Activated CD8-positive, alpha-beta memory T cell treated with anti-CD3 and anti-CD28 coated beads, Interleukin-2, amount 50 U/mL, for 24 hours (primary cell): ENCODE measurements around the gene SPARCL1.
"Not testable (repeated sequence)": the region's sequence is repeated elsewhere in the genome, so short reads cannot be mapped to it uniquely, and the experiment has no call there.

ENCODE experiments used
- DNase-seq: peaks from one replicate; pipeline ENCODE4 v3.0.0-alpha.2; 2020; ENCODE audit errors: extremely low read depth

SPARCL1 gene

GRCh38 chr4:87529187-87529586 lies at the start of gene SPARCL1:
SPARCL1 (minus strand) TSS chr4:87529376; CDS start chr4:87499574, 29,802 bp downstream.
- no peak for DNase-seq

- DNase-seq = no peak
Observed at GRCh38 chr4:87575983-87576382, 46.8 kb upstream of the SPARCL1 start.

- no peak for DNase-seq
Observed at GRCh38 chr4:87575408-87575807, 46.2 kb upstream of the SPARCL1 start.

- DNase-seq = no peak
Observed at GRCh38 chr4:87574996-87575395, 45.8 kb upstream of the SPARCL1 start.

- DNase-seq = not testable (repeated sequence)
Observed at GRCh38 chr4:87574376-87574775, 45.2 kb upstream of the SPARCL1 start.

GRCh38 chr4:87570290-87570805 lies 41.2 kb upstream of the SPARCL1 start:
- no peak for DNase-seq

- DNase-seq = no peak
Observed at GRCh38 chr4:87567191-87567590, 38.0 kb upstream of the SPARCL1 start.

GRCh38 chr4:87566276-87566675 lies 37.1 kb upstream of the SPARCL1 start:
- no peak for DNase-seq

- no peak for DNase-seq
Observed at GRCh38 chr4:87565746-87566145, 36.6 kb upstream of the SPARCL1 start.

- DNase-seq = no peak
Observed at GRCh38 chr4:87560802-87561201, 31.6 kb upstream of the SPARCL1 start.

- DNase-seq = no peak
Observed at GRCh38 chr4:87559090-87559837, 30.1 kb upstream of the SPARCL1 start.

GRCh38 chr4:87557348-87557747 lies 28.2 kb upstream of the SPARCL1 start:
- no peak for DNase-seq

- DNase-seq = no peak
Observed at GRCh38 chr4:87555773-87556619, 26.8 kb upstream of the SPARCL1 start.

GRCh38 chr4:87553182-87553581 lies 24.0 kb upstream of the SPARCL1 start:
- no peak for DNase-seq

- DNase-seq = no peak
Observed at GRCh38 chr4:87551361-87551760, 22.2 kb upstream of the SPARCL1 start.

GRCh38 chr4:87547016-87547708 lies 18.0 kb upstream of the SPARCL1 start:
- DNase-seq = no peak

GRCh38 chr4:87545052-87545451 lies 15.9 kb upstream of the SPARCL1 start:
- DNase-seq = no peak

- no peak for DNase-seq
Observed at GRCh38 chr4:87543835-87544461, 14.8 kb upstream of the SPARCL1 start.

GRCh38 chr4:87542734-87543312 lies 13.6 kb upstream of the SPARCL1 start:
- no peak for DNase-seq

GRCh38 chr4:87541956-87542709 lies 13.0 kb upstream of the SPARCL1 start:
- DNase-seq = no peak

- no peak for DNase-seq
Observed at GRCh38 chr4:87541521-87541920, 12.3 kb upstream of the SPARCL1 start.
